Kidney capillary endothelial cell (primary cell): ENCODE data around the gene CHST1.

Experiments
- DNase-seq: peaks from one replicate; pipeline ENCODE4 v3.0.0-alpha.2; 2018; ENCODE audit warnings: low spot score

CHST1 gene

GRCh38 chr11:45665206-45665932 lies at the start of gene CHST1:
Gene CHST1 (minus strand): TSS chr11:45665622. CDS start chr11:45650923, 14,699 bp downstream.
- no peak for DNase-seq

- no peak for DNase-seq
Observed at GRCh38 chr11:45713573-45713972, 48.2 kb upstream of the CHST1 start.

GRCh38 chr11:45710561-45710960 lies 45.1 kb upstream of the CHST1 start:
- no peak for DNase-seq

- no peak for DNase-seq
Observed at GRCh38 chr11:45708887-45709663, 43.7 kb upstream of the CHST1 start.

- no peak for DNase-seq
Observed at GRCh38 chr11:45704635-45705034, 39.2 kb upstream of the CHST1 start.

GRCh38 chr11:45704133-45704532 lies 38.7 kb upstream of the CHST1 start:
- no peak for DNase-seq

GRCh38 chr11:45702511-45702910 lies 37.1 kb upstream of the CHST1 start:
- DNase-seq, result no peak

- DNase-seq, result no peak
Observed at GRCh38 chr11:45698777-45699497, 33.5 kb upstream of the CHST1 start.

GRCh38 chr11:45692808-45693453 lies 27.5 kb upstream of the CHST1 start:
- DNase-seq, result no peak

- no peak for DNase-seq
Observed at GRCh38 chr11:45688472-45689033, 23.1 kb upstream of the CHST1 start.

- DNase-seq, result no peak
Observed at GRCh38 chr11:45687836-45688235, 22.4 kb upstream of the CHST1 start.

- DNase-seq, result no peak
Observed at GRCh38 chr11:45685964-45686537, 20.6 kb upstream of the CHST1 start.

- DNase-seq, result no peak
Observed at GRCh38 chr11:45684440-45684839, 19.0 kb upstream of the CHST1 start.

- no peak for DNase-seq
Observed at GRCh38 chr11:45683271-45684058, 18.0 kb upstream of the CHST1 start.

- no peak for DNase-seq
Observed at GRCh38 chr11:45679806-45680205, 14.4 kb upstream of the CHST1 start.

GRCh38 chr11:45678976-45679375 lies 13.6 kb upstream of the CHST1 start:
- no peak for DNase-seq

GRCh38 chr11:45677770-45678512 lies 12.5 kb upstream of the CHST1 start:
- DNase-seq, result no peak

GRCh38 chr11:45676522-45677095 lies 11.2 kb upstream of the CHST1 start:
- no peak for DNase-seq

- no peak for DNase-seq
Observed at GRCh38 chr11:45675646-45676045, 10.2 kb upstream of the CHST1 start.
